Naive thymus-derived CD8-positive, alpha-beta T cell (primary cell): ENCODE measurements around the gene PARK7. TPM values are rescaled to one million over a fixed set of nuclear protein-coding genes. Genes with fewer than 3 reads are reported as not detected.

ENCODE experiments used
- ATAC-seq, 2 donors: fragments of 150-1000 bp; cut with Tn5 transposase in 1 of 2; sonication (Bioruptor Pico), chemical (Tn5 transposase) in 1 of 2; 1 replicate in 1 of 2; 2 replicates in 1 of 2; pipeline ENCODE4 v1.10.0; 2021; ENCODE audit warnings: mild to moderate bottlenecking in 2 of 2, moderate library complexity in 2 of 2
- POLR2A ChIA-PET: fragments of 350-600 bp; sonication (Branson Sonifier 250); formaldehyde crosslinking; loops from one replicate; lab custom pipeline; 2021; ENCODE audit warnings: antibody characterized with exemption; lab: Charles Lee
- DNase-seq, 10 donors: peaks; one replicate each; pipeline versions ENCODE4 v3.0.0 to v3.0.0-alpha.2; 2020 to 2022
- H3K27ac Mint-ChIP-seq, 10 donors: one replicate each; pipeline ENCODE4 v1.8.0; 2020 to 2022; ENCODE audit warnings: mild to moderate bottlenecking in 10 of 10, mixed read lengths in 10 of 10, moderate library complexity in 4 of 10, inconsistent platforms in 1 of 10
- H3K27me3 Mint-ChIP-seq, 5 donors: one replicate each; pipeline ENCODE4 v1.8.0; 2021 to 2022; ENCODE audit warnings: mixed read lengths in 5 of 5
- H3K36me3 Mint-ChIP-seq, 3 donors: one replicate each; pipeline ENCODE4 v1.8.0; 2020 to 2022; ENCODE audit warnings: mixed read lengths in 3 of 3, mild to moderate bottlenecking in 2 of 3, inconsistent platforms in 1 of 3
- H3K4me1 Mint-ChIP-seq, 4 donors: one replicate each; pipeline ENCODE4 v1.8.0; 2021 to 2022; ENCODE audit warnings: mixed read lengths in 4 of 4
- H3K4me3 Mint-ChIP-seq, 10 donors: one replicate each; pipeline ENCODE4 v1.8.0; 2020 to 2022; ENCODE audit warnings: mild to moderate bottlenecking in 10 of 10, mixed read lengths in 10 of 10, moderate library complexity in 6 of 10, inconsistent platforms in 1 of 10
- H3K9me3 Mint-ChIP-seq, 9 donors: one replicate each; pipeline ENCODE4 v1.8.0; 2020 to 2022; ENCODE audit warnings: mixed read lengths in 9 of 9, mild to moderate bottlenecking in 3 of 9, inconsistent platforms in 1 of 9, moderate library complexity in 1 of 9
- polyA plus RNA-seq, 3 donors: library from polyadenylated mRNA; unstranded; fragments of 300-500 nt; fragmentation: Illumina TruSeq; gene quantifications; one replicate each; pipeline ENCODE4 v1.2.3, GENCODE V29; 2021
- total RNA-seq, 8 experiments: library from RNA in 2 of 8; stranded (reverse) in 2 of 8; gene quantifications; one replicate each; pipeline ENCODE4 v1.2.3 and lab custom pipeline; 2021 to 2026

Gene PARK7
- total and polyA plus RNA-seq, 5 experiments from 2014 or later: 110 to 348 (median 318) TPM

GRCh38 chr1:7989762-7990428 lies 28.4 kb downstream of the PARK7 start:
- Mint-ChIP-seq H3K9me3 (peaks cover 0 to 4% (median 0%) of the 10 kb centered on the region in 9 donors), H3K4me1 (peaks cover 0 to 7% (median 1%) of the 10 kb centered on the region in 4 donors), H3K4me3 (no peak overlapping the region), H3K36me3 (peaks cover 0 to 47% (median 9%) of the 10 kb centered on the region in 3 donors), H3K27me3 (no peaks in the 10 kb centered on the region), H3K27ac (peak overlapping the region in 5 of 10 donors; percentile 1 to 89 (median 19))
- ATAC-seq: no peak
- POLR2A ChIA-PET: no interaction called here
- DNase-seq: no peak

DNA sequence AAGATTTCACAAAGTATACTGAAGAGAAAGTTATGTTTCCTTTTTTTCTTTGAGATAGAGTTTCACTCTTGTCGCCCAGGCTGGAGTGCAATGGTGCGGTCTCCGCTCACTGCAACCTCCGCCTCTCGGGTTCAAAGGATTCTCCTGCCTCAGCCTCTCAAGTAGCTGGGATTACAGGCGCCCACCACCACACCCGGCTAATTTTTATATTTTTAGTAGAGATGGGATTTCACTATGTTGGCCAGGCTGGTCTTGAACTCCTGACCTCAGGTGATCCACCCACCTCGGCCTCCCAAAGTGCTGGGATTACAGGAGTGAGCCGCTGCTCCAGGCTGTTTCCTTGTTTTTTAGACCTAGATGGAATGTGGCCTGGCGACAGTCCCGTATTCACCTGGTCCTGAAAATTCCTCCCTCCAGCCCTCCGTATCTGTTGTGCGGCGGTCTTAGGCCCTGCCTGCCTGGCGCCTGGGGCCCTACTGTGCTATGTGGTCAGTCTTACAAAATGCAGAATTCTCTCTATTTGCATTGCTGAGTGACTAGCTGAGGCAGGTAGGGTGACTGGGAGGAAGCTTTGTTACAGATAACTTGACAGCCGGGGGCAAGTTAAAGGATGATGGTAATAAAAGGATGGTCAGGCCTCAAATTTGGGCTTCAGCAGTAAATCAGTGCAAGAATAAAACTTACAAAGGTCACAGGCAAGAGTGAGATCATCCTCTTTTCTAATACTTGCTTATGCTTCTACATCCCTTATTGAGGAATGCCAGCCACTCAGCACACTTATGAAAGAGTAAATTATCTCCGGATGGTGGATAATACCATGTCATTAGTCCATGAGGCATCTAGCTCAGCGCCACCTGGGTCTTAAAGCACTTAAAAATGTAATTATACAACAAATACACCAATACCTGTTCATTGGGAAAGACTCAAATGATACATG lies 30.3 kb downstream of the PARK7 start:
- POLR2A ChIA-PET: no interaction called here
- peaks cover 0 to 31% (median 2%) of the 10 kb centered on the region in 3 donors for H3K36me3 Mint-ChIP-seq
- no peak for DNase-seq
- H3K27me3 Mint-ChIP-seq: no peaks in the 10 kb centered on the region
- no peak for ATAC-seq
- no peak overlapping the region for H3K4me3 Mint-ChIP-seq
- peaks cover 0 to 3% (median 0%) of the 10 kb centered on the region in 4 donors for H3K4me1 Mint-ChIP-seq
- peaks cover 0 to 4% (median 0%) of the 10 kb centered on the region in 9 donors for H3K9me3 Mint-ChIP-seq
- peak overlapping the region in 1 of 10 donors; percentile 29 for H3K27ac Mint-ChIP-seq

GRCh38 chr1:7992885-7993284 lies 31.4 kb downstream of the PARK7 start:
- DNase-seq (no peak), ATAC-seq (no peak)
- peaks cover 0 to 23% (median 2%) of the 10 kb centered on the region in 3 donors for H3K36me3 Mint-ChIP-seq
- H3K27me3 Mint-ChIP-seq: no peaks in the 10 kb centered on the region
- peaks cover 0 to 3% (median 0%) of the 10 kb centered on the region in 4 donors for H3K4me1 Mint-ChIP-seq
- no peak overlapping the region for H3K4me3 Mint-ChIP-seq
- POLR2A ChIA-PET: no interaction called here
- peaks cover 0 to 4% (median 0%) of the 10 kb centered on the region in 9 donors for H3K9me3 Mint-ChIP-seq
- no peak overlapping the region for H3K27ac Mint-ChIP-seq

GRCh38 chr1:7993593-7994479 lies 32.3 kb downstream of the PARK7 start:
- Mint-ChIP-seq H3K36me3 (peaks cover 0 to 20% (median 2%) of the 10 kb centered on the region in 3 donors), H3K27me3 (no peaks in the 10 kb centered on the region), H3K4me1 (peaks cover 0 to 3% (median 0%) of the 10 kb centered on the region in 4 donors), H3K27ac (peak overlapping the region in 1 of 10 donors; percentile 38), H3K4me3 (no peak overlapping the region), H3K9me3 (peaks cover 0 to 4% (median 0%) of the 10 kb centered on the region in 9 donors)
- POLR2A ChIA-PET: no interaction called here
- ATAC-seq (no peak), DNase-seq (no peak)

GRCh38 chr1:7994827-7995226 lies 33.3 kb downstream of the PARK7 start:
- Mint-ChIP-seq H3K4me3 (no peak overlapping the region), H3K9me3 (peaks cover 0 to 4% (median 0%) of the 10 kb centered on the region in 9 donors), H3K36me3 (peaks cover 0 to 20% (median 2%) of the 10 kb centered on the region in 3 donors), H3K27ac (no peak overlapping the region), H3K4me1 (peaks cover 0 to 3% (median 0%) of the 10 kb centered on the region in 4 donors), H3K27me3 (no peaks in the 10 kb centered on the region)
- DNase-seq (no peak), ATAC-seq (no peak)
- POLR2A ChIA-PET: no interaction called here

- Mint-ChIP-seq H3K4me3 (no peak overlapping the region), H3K27me3 (no peaks in the 10 kb centered on the region), H3K36me3 (peaks cover 0 to 14% (median 2%) of the 10 kb centered on the region in 3 donors), H3K27ac (no peak overlapping the region), H3K4me1 (peaks cover 0 to 2% (median 0%) of the 10 kb centered on the region in 4 donors), H3K9me3 (peaks cover 0 to 2% (median 0%) of the 10 kb centered on the region in 9 donors)
- ATAC-seq (no peak), DNase-seq (no peak)
- POLR2A ChIA-PET: no interaction called here
These were observed 33.9 kb downstream of the PARK7 start for GRCh38 chr1:7995437-7995836.

DNA sequence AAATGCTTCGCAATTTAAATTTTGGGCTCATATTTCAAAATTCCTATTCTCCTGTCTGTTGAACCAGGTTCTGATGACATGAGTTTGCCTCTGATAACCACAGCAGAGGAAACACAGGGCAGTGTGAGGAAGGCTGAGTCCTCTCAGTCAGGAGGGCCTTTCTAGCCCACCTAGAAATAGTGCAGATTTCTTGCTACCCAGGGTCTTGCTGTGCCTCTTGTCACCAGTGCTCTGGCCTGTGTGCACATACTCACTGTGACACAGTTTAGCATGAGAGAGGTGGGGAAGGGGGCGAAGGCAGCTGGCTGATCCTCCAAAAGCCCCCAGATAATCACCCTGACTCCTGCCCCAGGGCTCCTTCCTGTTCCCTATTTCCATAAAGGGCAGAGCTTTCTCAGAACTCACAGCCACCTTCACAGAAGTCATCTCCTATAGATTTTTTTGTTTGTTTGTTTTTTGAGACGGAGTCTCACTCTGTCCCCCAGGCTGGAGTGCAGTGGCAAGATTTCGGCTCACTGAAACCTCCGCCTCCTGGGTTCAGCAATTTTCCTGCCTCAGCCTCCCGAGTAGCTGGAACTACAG lies 40.9 kb downstream of the PARK7 start:
- no peak overlapping the region for H3K27ac Mint-ChIP-seq
- DNase-seq (no peak), ATAC-seq (no peak)
- no peaks in the 10 kb centered on the region for H3K27me3 Mint-ChIP-seq
- no peaks in the 10 kb centered on the region for H3K9me3 Mint-ChIP-seq
- H3K36me3 Mint-ChIP-seq: peaks cover 8 to 28% (median 10%) of the 10 kb centered on the region in 3 donors
- no peaks in the 10 kb centered on the region for H3K4me1 Mint-ChIP-seq
- H3K4me3 Mint-ChIP-seq: no peak overlapping the region
- POLR2A ChIA-PET: no interaction called here

GRCh38 chr1:8002921-8003320 lies 41.4 kb downstream of the PARK7 start:
- POLR2A ChIA-PET: no interaction called here
- no peaks in the 10 kb centered on the region for H3K9me3 Mint-ChIP-seq

DNA sequence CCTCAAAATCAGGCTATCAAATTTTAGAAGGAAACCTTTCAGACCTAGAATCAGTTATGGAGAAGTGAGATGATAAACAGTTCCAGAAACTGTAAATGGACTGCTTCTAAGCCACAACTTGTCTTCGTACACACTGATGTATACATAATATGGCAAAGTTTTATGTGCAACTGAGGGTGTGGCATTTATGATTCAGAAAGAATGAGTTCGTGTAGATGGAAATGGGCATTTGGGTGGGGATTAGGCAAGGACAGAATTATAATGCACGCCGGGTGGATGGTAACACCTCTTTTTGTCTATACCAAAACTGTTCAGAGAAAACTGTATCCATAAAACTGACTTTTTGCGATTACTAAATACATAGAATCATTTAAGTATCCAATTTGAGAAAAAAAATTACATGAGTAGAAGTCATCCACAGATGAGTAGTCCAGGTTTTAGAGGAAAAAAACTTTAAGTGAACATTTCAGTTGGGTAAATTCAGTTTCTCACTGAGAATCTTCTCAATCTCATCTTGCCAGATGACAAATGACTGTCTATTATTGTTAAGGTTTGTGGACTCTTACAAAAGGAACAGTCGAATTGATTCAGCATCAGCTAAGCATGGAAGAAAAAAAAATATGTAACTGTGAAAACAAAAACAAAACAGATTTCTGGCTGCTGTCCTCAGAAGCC lies 42.1 kb downstream of the PARK7 start:
- H3K4me1 Mint-ChIP-seq: no peaks in the 10 kb centered on the region
- H3K36me3 Mint-ChIP-seq: peaks cover 8 to 28% (median 10%) of the 10 kb centered on the region in 3 donors
- H3K9me3 Mint-ChIP-seq: no peaks in the 10 kb centered on the region
- no peak for DNase-seq
- H3K4me3 Mint-ChIP-seq: no peak overlapping the region
- H3K27ac Mint-ChIP-seq: no peak overlapping the region
- no peak for ATAC-seq
- POLR2A ChIA-PET: no interaction called here
- H3K27me3 Mint-ChIP-seq: no peaks in the 10 kb centered on the region

More at GRCh38 chr1:8002921-8003320, 41.4 kb downstream of the PARK7 start:
- Mint-ChIP-seq H3K27ac (no peak overlapping the region), H3K4me3 (no peak overlapping the region), H3K4me1 (no peaks in the 10 kb centered on the region), H3K36me3 (peaks cover 8 to 28% (median 10%) of the 10 kb centered on the region in 3 donors), H3K27me3 (no peaks in the 10 kb centered on the region)
- DNase-seq (no peak), ATAC-seq (no peak)

- Mint-ChIP-seq H3K36me3 (peaks cover 8 to 28% (median 10%) of the 10 kb centered on the region in 3 donors), H3K27ac (no peak overlapping the region), H3K9me3 (no peaks in the 10 kb centered on the region), H3K27me3 (no peaks in the 10 kb centered on the region), H3K4me1 (no peaks in the 10 kb centered on the region), H3K4me3 (no peak overlapping the region)
- DNase-seq (no peak), ATAC-seq (no peak)
- POLR2A ChIA-PET: no interaction called here
These were observed 42.7 kb downstream of the PARK7 start for GRCh38 chr1:8004113-8004802.
